Renal pelvis (tissue), 12 donors: Measurements from ENCODE around the gene RPUSD3. TPM values are rescaled to one million over a fixed set of nuclear protein-coding genes. Genes with fewer than 3 reads are reported as not detected.

Source experiments
- DNase-seq: peaks from one replicate; pipeline ENCODE4 v3.0.0-alpha.2; 2013
- long read RNA-seq, 16 experiments: transcript quantifications; one replicate each; lab custom pipeline, GENCODE V29; 2026
- polyA plus RNA-seq, 3 donors: library from polyadenylated mRNA; unstranded; fragments of 120-200 nt; gene quantifications; one replicate each; pipeline ENCODE4 v1.2.1, GENCODE V29; 2013; ENCODE audit not compliant: insufficient read length in 3 of 3

The RPUSD3 gene, protein sequence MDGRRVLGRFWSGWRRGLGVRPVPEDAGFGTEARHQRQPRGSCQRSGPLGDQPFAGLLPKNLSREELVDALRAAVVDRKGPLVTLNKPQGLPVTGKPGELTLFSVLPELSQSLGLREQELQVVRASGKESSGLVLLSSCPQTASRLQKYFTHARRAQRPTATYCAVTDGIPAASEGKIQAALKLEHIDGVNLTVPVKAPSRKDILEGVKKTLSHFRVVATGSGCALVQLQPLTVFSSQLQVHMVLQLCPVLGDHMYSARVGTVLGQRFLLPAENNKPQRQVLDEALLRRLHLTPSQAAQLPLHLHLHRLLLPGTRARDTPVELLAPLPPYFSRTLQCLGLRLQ
- 10 to 100 TPM; 37.0 to 40.4 (median 39.2) TPM for polyA plus RNA-seq
- long read RNA-seq, donor 1, transcript RPUSD3-201 (9 exons, 1,225 nt), result major isoform, 17 of 25 reads
- long read RNA-seq, donor 1, transcript RPUSD3-216 (4 exons, 2,491 nt), result minor isoform, 7 of 25 reads
- long read RNA-seq, donor 1, partial matches to known transcripts, result 0 of 25 reads
- long read RNA-seq, donor 1, other reads (novel, unspliced or antisense), result 0 of 25 reads
- long read RNA-seq, donor 2, transcript RPUSD3-216 (4 exons, 2,491 nt), result minor isoform, 13 of 36 reads
- long read RNA-seq, donor 2, transcript RPUSD3-201 (9 exons, 1,225 nt), result major isoform, 21 of 36 reads
- long read RNA-seq, donor 2, partial matches to known transcripts, result 0 of 36 reads
- long read RNA-seq, donor 2, other reads (novel, unspliced or antisense), result 0 of 36 reads
- long read RNA-seq, donor 3, transcript RPUSD3-216 (4 exons, 2,491 nt), result minor isoform, 10 of 27 reads
- long read RNA-seq, donor 3, transcript RPUSD3-201 (9 exons, 1,225 nt), result major isoform, 14 of 27 reads
- long read RNA-seq, donor 3, partial matches to known transcripts, result 0 of 27 reads
- long read RNA-seq, donor 3, other reads (novel, unspliced or antisense), result 0 of 27 reads
- long read RNA-seq, donor 4, transcript RPUSD3-201 (9 exons, 1,225 nt), result major isoform, 15 of 30 reads
- long read RNA-seq, donor 4, transcript RPUSD3-216 (4 exons, 2,491 nt), result major isoform, 15 of 30 reads
- long read RNA-seq, donor 4, partial matches to known transcripts, result 0 of 30 reads
- long read RNA-seq, donor 4, other reads (novel, unspliced or antisense), result 0 of 30 reads
- long read RNA-seq, donor 5, transcript RPUSD3-201 (9 exons, 1,225 nt), result major isoform, 6 of 10 reads
- long read RNA-seq, donor 5, partial matches to known transcripts, result 0 of 10 reads
- long read RNA-seq, donor 5, other reads (novel, unspliced or antisense), result 0 of 10 reads
- long read RNA-seq, donor 6, transcript RPUSD3-201 (9 exons, 1,225 nt), result major isoform, 11 of 23 reads
- long read RNA-seq, donor 6, transcript RPUSD3-216 (4 exons, 2,491 nt), result minor isoform, 9 of 23 reads
- long read RNA-seq, donor 6, partial matches to known transcripts, result 0 of 23 reads
- long read RNA-seq, donor 6, other reads (novel, unspliced or antisense), result 0 of 23 reads
- long read RNA-seq, donor 7, transcript RPUSD3-201 (9 exons, 1,225 nt), result major isoform, 21 of 29 reads
- long read RNA-seq, donor 7, transcript RPUSD3-216 (4 exons, 2,491 nt), result minor isoform, 5 of 29 reads
- long read RNA-seq, donor 7, partial matches to known transcripts, result 0 of 29 reads
- long read RNA-seq, donor 7, other reads (novel, unspliced or antisense), result 0 of 29 reads
- long read RNA-seq, donor 8, transcript RPUSD3-201 (9 exons, 1,225 nt), result major isoform, 8 of 12 reads
- long read RNA-seq, donor 8, partial matches to known transcripts, result 0 of 12 reads
- long read RNA-seq, donor 8, other reads (novel, unspliced or antisense), result 0 of 12 reads
- long read RNA-seq, donor 9, transcript RPUSD3-201 (9 exons, 1,225 nt), result major isoform, 17 of 21 reads
- long read RNA-seq, donor 9, partial matches to known transcripts, result 0 of 21 reads
- long read RNA-seq, donor 9, other reads (novel, unspliced or antisense), result 0 of 21 reads
- long read RNA-seq, donor 10, transcript RPUSD3-201 (9 exons, 1,225 nt), result major isoform, 10 of 20 reads
- long read RNA-seq, donor 10, transcript RPUSD3-216 (4 exons, 2,491 nt), result minor isoform, 6 of 20 reads
- long read RNA-seq, donor 10, partial matches to known transcripts, result 0 of 20 reads
- long read RNA-seq, donor 10, other reads (novel, unspliced or antisense), result 0 of 20 reads
- long read RNA-seq, donor 11, transcript RPUSD3-216 (4 exons, 2,491 nt), result minor isoform, 6 of 21 reads
- long read RNA-seq, donor 11, transcript RPUSD3-201 (9 exons, 1,225 nt), result major isoform, 13 of 21 reads
- long read RNA-seq, donor 11, partial matches to known transcripts, result 0 of 21 reads
- long read RNA-seq, donor 11, other reads (novel, unspliced or antisense), result 0 of 21 reads
- long read RNA-seq, donor 12, transcript RPUSD3-201 (9 exons, 1,225 nt), result major isoform, 18 of 33 reads
- long read RNA-seq, donor 12, transcript RPUSD3-216 (4 exons, 2,491 nt), result minor isoform, 8 of 33 reads
- long read RNA-seq, donor 12, partial matches to known transcripts, result 6 of 33 reads
- long read RNA-seq, donor 12, other reads (novel, unspliced or antisense), result 0 of 33 reads
- long read RNA-seq, donor 13, transcript RPUSD3-216 (4 exons, 2,491 nt), result minor isoform, 6 of 14 reads
- long read RNA-seq, donor 13, transcript RPUSD3-201 (9 exons, 1,225 nt), result major isoform, 7 of 14 reads
- long read RNA-seq, donor 13, partial matches to known transcripts, result 0 of 14 reads
- long read RNA-seq, donor 13, other reads (novel, unspliced or antisense), result 0 of 14 reads
- long read RNA-seq, donor 14, result 0 reads
- long read RNA-seq, donor 15, transcript RPUSD3-216 (4 exons, 2,491 nt), result minor isoform, 13 of 38 reads
- long read RNA-seq, donor 15, transcript RPUSD3-201 (9 exons, 1,225 nt), result major isoform, 23 of 38 reads
- long read RNA-seq, donor 15, partial matches to known transcripts, result 0 of 38 reads
- long read RNA-seq, donor 15, other reads (novel, unspliced or antisense), result 0 of 38 reads
- long read RNA-seq, donor 16, transcript RPUSD3-216 (4 exons, 2,491 nt), result minor isoform, 5 of 24 reads
- long read RNA-seq, donor 16, transcript RPUSD3-201 (9 exons, 1,225 nt), result major isoform, 17 of 24 reads
- long read RNA-seq, donor 16, partial matches to known transcripts, result 0 of 24 reads
- long read RNA-seq, donor 16, other reads (novel, unspliced or antisense), result 0 of 24 reads

DNA sequence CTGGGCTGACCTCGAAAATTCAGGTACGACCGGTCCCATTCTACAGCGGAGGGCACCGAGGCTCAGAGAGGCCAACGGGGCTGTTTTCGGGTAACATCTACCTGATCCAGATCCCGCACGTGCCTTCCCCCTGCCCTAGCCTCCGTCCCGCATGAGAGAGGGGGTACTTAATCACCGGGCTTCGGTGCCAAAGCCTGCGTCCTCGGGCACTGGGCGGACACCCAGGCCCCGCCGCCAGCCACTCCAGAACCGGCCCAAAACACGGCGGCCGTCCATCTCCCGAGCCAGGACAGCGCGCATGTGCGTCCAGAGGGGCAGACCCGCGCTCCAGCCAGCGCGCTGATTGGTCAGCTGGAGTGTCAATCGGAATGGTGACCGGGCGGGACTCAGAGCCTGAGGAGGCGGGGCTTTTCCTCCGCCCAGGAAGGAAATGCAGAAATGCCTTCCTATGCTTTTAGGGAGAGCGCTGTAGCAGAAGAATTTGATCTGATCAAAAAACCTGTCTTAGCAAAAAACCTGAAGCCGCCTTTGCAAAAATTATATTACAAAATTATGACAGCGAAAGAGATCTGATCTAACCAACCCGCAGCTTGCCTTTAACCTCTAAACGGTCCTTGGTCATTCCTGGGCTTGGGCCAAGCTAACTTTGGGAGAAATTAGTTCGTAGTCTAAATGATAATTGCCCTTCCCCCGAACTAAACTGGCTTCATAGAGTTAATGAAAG lies at the start of gene RPUSD3:
RPUSD3 (minus strand) TSS at position 294 of the 724 bp plus-strand sequence; CDS start at position 276, 18 bp downstream.
- DNase-seq, result peak; percentile 95

DNA sequence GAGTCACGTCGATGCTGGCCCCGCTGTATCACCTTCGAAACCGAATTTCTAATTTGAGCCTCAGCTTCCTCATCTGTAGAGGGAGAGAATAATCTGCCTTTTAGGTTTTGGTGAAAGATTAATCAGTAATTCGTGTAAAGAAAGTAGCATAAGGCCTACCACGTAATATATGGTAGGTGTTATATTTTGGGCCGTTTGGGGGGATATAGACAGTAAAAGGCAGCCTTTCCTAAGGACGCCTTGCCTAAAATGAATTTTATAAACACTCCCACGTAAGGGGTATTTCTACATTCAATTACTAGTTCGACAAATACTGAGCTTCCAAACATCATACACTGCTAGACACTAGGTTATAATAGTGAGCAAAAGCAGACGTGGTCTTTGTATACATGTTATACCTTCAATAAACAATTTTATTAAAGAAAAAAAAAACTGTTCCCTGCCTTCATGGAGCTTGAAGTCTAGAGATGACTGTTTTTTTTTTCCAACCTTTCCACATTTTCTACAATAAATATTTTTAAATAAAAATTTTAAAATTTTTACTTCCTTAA lies 47.3 kb upstream of the RPUSD3 start:
- no peak for DNase-seq

DNA sequence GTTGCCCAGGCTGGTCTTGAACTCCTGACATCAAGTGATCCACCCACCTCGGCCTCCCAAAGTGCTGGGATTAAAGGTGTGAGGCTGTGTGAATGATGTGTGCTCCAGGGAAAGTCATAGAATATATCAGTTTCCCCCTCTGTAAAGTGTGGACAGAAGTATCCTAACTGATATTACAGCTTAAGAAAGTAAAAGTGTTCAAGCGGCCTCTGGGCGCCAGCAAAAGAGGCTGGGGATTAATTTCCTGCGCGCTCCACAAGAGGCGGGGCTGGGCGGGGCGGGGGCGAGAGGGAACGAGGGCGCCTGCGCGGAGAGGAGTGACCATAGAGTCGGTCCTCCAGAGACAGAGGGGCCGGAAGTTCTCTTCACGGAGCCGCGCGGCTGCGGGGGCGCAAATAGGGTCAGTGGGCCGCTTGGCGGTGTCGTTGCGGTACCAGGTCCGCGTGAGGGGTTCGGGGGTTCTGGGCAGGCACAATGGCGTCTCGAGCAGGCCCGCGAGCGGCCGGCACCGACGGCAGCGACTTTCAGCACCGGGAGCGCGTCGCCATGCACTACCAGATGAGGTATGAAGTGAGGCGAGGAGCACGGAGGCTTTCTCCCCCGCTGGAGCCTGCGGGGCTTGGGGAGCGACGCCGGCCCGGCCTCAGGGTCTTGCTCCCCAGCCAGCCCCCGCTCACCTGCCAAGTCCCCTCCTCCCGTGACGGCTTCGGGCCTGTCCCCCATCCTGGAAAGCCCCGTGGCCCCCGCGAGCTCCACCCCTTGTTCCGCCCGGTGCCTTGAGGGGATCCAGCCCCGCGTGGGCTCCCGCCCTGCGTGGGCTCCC lies 46.7 kb upstream of the RPUSD3 start, which contains the start of gene JAGN1:
JAGN1 (plus strand) TSS at position 362 of the 823 bp plus-strand sequence; CDS start at position 475, 113 bp downstream.
- peak; percentile 89 for DNase-seq

DNA sequence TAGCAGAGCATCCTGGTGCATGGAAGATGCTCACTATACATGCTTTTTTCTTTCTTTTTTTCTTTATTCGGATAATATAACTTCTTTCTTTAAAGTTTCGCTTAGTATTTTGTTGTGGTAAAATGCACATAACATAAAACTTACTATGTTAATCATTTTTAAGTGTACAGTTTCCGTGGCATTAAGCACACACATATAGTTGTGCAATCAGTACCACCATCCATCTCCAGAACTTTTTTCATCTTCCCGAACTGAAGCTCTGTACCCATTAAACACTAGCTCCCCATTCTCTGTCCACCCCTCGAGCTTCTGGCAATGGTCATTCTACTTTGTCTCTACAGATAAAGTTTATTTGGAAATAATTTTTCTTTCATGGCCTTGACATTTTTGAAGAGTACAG lies 45.6 kb upstream of the RPUSD3 start:
- DNase-seq, result no peak

DNA sequence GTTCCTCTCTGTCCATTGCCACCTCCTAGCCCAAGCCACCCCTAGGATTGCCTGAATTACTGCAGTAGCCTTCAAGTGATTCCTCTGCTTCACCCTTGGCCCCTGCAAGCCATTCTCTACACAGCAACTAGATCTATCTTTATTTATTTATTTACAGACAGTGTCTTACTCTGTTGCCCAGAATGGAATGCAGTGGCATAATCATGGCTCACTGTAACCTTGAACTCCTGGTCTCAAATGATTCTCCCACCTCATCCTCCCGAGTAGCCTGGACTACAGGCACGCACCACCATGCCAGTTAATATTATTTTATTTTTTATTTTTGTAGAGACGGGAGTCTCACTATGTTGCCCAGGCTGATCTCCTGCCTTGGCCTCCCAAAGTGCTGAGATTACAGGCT lies 44.7 kb upstream of the RPUSD3 start:
- no peak for DNase-seq

DNA sequence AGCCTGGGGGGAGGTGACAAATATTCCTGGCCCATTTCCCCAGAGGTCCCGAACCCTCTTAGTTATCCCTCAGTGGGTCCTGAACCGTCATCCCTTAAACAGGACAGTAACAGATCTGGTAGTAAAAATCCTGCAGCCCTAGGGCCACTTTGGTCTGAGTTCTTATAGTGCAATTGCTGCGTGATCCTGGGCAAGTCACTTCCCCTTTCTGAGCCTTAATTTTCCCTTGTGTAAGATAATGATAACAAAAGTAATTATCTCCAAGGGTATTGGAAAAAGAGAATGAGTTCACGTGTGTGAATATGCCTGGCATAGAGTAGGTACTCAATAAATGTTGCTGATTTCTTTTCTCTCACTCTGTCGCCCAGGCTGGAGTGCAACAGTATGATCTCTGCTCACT lies 43.7 kb upstream of the RPUSD3 start:
- DNase-seq, result no peak

DNA sequence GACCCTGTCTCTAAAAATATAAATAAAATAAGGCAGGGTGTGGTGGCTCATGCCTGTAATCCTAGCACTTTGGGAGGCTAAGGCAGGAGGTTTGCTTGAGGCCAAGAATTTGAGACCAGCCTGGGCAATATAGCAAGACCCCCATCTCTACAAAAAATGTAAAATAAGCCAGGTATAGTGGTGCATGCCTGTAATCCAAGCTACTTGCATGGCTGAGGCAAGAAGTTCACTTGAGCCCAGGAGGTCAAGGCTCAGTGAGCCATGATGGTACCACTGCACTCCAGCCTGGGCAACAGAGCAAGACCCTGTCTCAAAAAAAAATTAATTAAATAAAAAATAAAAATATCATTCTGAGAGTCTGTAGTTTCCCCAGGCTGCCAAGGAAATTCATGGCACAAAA lies 42.5 kb upstream of the RPUSD3 start:
- no peak for DNase-seq

DNA sequence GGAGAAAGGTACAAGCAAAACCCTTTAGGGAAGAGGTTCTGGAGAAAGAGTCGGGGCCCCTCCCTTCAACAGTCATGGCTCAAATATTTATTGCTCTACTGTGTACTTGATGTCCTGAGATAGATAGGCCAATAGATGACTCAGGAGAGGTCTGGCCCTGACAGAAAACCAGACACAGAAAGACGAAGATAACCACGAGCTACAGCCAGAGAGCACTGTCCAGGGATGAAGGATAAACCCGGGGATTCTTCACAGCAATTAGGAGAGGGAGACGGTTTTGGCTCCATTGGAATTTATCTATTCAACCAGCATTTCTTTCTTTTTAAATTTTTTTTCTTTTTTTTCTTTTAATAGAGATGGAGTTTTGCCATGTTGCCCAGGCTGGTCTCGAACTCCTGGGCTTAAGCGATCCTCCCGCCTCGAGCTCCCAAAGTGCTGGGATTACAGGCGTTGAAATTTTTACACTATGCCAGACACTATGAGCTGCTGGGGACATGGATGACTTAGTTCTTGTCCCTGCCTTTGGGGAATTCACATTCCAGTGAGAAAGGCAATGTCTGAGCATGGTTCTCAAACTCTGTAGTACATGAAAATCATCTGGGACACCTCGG lies 40.9 kb upstream of the RPUSD3 start:
- DNase-seq, result no peak

DNA sequence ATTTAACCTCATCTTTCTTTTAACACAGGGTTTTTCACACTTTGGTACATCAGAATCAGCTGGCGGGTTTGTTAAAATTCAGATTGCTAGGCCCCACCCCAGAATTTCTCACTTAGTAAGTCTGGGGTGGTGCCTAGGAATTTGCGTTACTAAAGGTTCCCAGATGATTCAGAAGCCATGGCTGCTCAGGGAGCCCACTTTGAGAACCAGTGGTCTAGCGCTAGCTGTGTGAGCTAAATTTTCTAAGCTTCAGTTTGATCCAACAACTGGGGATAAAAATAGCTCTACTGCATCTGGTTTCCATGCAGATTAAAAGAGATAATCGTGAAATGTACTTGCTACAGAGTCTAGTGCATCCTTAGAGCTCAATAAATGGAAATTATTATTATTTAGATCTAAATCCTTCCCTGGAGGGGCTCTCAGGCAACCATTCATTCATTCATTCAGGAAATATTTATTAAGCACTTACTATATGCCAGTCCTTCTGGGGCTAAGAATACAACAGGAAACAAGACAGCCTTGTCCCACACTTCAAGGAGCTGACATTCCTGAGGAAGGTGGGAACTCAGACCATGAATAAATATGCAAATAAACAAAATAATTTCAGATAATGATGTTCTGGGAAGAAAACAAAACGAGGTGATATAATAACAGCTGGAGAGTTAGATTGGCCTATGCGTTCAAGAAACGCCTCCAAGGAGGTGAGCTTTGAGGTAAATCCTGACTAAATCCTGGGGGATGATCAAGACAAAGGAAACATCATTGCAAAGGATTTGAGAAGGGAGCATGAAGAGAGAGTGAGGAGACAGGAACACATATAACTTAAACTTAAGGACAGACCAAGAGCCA lies 40.1 kb upstream of the RPUSD3 start:
- no peak for DNase-seq

DNA sequence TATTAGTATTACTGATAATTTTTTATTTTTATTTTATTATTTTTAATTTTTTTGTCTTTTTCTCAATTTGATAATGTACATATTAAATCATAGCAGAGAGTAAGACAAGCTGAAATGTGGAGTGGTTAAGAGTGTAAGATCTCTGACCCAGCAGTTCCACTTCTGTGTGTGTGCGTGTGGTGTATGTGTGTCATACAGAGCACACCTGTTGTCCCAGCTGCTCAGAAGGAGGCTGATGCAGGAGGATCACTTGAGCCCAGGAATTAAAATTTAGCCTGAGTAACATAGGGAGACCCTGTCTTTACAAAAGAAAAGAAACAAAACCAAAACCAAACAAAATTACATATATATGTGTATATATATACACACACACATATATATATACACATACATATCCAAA lies 37.6 kb upstream of the RPUSD3 start:
- DNase-seq, result no peak

DNA sequence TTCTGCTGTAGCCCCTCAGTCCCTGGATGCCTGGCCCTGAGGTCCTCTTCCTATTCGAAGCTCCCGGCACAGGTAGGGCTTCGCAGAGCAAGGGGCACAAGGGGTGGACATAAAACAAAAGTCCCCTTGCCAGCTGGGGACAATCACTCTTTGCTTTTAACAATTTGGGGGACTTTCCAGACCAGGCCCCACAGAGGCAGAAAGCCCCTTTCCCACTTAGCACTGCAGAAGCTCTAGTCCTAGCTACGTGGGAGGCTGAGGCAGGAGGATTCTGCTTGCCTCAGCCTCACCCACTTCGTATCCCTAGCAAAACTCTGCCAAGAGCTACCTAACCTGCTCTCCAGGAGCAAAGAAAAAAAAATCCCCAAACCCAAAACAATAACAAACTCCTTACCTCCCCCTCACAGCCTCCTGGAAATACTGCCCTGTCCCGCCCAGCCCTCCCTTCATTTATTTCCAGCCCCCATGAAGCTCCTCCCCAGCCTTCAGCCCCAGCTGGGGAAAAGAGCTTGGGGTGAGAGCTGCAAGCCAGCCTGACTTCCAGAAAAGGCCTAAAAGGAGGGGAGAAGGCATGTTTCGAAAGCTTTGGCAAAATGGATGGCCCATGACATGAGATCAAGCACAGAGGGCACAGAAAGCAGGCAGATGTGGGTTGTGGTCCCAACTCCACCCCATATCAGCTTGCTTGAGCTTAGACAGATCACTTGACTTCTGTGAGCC lies 36.2 kb upstream of the RPUSD3 start, which contains the start of gene CIDEC:
CIDEC (minus strand) TSS at position 424 of the 720 bp plus-strand sequence. CDS start 1,767 bp downstream, outside the sequence.
- no peak for DNase-seq

DNA sequence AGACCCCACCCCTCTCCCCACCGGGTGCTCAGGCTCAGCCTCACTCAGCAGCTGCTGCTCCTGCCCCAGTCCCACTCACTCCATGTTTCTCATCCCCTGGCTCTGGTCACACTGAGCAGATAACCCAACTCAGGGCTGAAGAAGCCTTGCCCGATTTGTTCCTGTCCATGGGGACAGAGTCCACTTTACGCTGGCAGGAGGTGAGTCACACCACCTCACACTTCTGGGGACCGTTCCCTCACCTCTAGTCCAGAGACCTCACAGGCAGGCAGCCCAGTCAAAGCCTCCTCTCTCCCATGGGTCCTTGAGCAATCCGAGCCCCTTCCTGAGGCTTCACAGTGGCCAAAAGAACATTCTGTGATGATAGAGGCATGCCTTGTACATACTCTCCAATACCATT lies 34.9 kb upstream of the RPUSD3 start:
- no peak for DNase-seq

DNA sequence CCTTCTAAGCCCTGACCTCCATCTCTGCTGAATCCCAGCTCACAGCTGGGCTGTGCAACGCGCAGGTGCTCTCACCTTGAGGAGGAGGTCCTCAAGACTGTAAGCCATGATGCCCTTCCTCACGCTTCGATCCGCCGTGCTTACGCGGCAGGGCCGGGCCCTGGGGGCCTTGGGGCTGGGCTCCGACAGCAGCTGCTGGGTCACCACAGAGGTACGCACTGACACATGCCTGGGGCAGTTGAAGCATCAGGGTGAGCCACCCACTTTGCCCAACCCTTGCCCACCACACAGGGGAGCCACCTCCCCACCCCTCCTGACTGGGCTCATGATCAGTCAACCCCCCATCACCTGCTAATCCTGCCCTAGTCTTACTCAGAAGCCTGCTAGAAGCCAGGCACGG lies 33.2 kb upstream of the RPUSD3 start:
- no peak for DNase-seq
